Coronary artery (tissue), 2 donors: Measurements from ENCODE around the gene GPR160.

Experiments
- DNase-seq: peaks from one replicate; pipeline ENCODE4 v3.0.0-alpha.2; 2017; ENCODE audit warnings: low spot score
- H3K27ac ChIP-seq, 2 donors: fragments of 200-600 bp; sonication (generic); one replicate each; pipeline ENCODE4 v1.5.1; 2016 to 2019
- H3K4me3 ChIP-seq: fragments of 200-600 bp; sonication (generic); 2 replicates; pipeline ENCODE4 v1.5.1; 2016; ENCODE audit warnings: mild to moderate bottlenecking, moderate library complexity
- TF ChIP-seq, protein P1 (sequence below): fragments of 200-600 bp; sonication (generic); IDR thresholded peaks from one replicate; pipeline ENCODE4 v1.5.1; 2019; ENCODE audit warnings: antibody characterized with exemption

Gene GPR160

DNA sequence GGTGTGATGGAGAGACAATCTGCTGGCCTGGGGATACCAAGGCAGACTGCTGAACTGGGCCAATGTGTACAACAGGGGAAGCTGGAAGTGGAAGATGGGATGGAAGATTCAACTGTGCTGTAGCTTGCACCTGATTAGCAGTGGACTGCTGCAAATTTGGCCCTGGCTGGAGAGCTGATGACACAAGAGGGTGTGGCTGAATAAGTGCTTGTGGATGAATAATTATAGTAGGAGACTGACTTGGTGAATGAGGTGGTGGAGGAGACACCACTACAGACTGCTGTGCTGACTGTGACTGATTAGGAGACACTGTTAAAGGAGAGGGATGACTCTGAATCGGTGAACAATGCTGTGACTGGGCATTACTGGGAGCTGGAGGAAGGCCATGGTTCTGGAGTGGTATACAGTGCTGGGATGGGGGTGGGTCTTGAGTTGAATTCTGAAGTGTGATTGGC, 91.2 kb downstream of the GPR160 start:
- H3K4me3 ChIP-seq, result no peak overlapping the region
- no peak overlapping the region for H3K27ac ChIP-seq
- no peak for DNase-seq
- TF ChIP-seq, protein P1, sequence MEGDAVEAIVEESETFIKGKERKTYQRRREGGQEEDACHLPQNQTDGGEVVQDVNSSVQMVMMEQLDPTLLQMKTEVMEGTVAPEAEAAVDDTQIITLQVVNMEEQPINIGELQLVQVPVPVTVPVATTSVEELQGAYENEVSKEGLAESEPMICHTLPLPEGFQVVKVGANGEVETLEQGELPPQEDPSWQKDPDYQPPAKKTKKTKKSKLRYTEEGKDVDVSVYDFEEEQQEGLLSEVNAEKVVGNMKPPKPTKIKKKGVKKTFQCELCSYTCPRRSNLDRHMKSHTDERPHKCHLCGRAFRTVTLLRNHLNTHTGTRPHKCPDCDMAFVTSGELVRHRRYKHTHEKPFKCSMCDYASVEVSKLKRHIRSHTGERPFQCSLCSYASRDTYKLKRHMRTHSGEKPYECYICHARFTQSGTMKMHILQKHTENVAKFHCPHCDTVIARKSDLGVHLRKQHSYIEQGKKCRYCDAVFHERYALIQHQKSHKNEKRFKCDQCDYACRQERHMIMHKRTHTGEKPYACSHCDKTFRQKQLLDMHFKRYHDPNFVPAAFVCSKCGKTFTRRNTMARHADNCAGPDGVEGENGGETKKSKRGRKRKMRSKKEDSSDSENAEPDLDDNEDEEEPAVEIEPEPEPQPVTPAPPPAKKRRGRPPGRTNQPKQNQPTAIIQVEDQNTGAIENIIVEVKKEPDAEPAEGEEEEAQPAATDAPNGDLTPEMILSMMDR, result no peak

DNA sequence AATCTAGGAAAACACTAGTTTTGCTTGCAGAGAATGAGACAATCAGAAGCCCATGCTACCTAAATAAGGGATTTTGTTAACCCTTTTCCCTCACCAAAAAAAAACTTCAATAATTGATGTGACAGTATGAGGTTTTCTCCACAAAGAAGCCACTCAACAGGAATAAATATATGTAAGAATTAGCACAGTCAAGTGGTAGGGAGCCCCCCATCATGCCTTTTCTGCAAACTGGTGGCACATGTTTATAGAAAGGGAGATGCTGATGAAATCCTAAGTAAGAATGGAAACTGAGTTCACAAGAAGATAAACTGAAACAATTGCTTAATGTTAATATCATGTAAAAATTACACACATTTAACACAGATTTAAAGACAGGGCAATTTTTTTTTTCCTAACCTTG, 92.7 kb downstream of the GPR160 start:
- no peak for DNase-seq
- no peak overlapping the region for H3K4me3 ChIP-seq
- TF ChIP-seq, protein P1, result no peak

DNA sequence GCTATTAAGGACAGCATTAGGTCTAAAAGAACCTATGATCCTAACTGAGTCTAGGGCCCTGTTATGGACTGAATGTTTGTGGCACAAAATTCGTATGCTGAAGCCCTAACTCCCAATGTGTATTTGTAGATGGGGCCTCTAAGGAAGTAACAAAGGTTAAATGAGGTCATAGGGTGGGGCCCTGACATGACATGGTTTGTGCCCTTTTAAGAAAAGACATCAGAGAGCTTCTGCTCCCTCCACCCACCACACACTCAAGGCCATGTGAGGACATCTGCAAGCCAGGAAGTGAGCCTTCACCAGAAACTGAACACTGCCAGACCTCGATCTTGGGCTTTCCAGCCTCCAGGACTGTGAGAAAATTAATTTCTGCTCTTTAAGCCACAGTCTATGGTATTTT, 94.5 kb downstream of the GPR160 start:
- DNase-seq, result no peak
- no peak overlapping the region for H3K4me3 ChIP-seq
- H3K27ac ChIP-seq, result no peak overlapping the region
- TF ChIP-seq, protein P1, result no peak

More for the DNA sequence above, 92.7 kb downstream of the GPR160 start:
- H3K27ac ChIP-seq, result no peak overlapping the region
